ENCODE data around the gene TNFRSF1A.

TNFRSF1A gene

DNA sequence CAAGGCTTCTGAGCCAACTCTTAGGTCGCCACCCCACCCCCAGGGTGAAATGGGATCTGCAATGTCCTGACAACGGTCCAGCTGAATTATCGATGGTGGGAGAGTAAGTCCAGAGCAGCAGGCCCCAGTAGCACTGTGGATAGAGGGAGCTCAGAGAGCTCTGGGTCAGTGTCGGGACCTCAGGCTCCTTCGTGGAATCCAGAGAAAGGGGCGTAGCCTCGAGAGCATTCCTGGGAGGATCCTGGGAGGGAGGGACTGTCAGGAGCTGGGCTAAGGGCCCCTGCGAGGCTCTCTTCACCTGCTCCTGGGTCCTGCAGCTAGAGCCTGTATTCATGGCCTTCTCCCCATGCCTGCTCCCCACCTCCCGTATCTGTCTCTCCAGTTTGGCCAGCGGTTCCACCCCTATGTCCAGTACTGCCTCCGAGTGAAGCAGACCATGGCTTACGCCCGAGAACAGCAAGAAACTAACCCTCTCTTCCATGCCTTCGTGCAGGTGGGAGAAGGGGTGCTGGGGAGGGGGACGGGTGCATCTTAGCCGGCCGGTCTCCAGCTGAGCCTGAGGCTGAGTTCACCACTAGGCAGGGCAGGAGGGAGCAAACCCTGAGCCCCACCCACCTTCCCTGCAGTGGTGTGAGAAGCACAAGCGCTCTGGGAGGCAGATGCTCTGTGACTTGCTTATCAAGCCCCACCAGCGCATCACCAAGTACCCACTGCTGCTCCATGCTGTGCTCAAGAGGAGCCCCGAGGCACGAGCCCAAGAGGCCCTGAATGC is 24.8 kb downstream of the TNFRSF1A start:
- TF ChIP-seq CTCF (IDR thresholded peaks at IDR 0.05; ENCODE audit: low read depth, low read length): no peak
- no peak for DNase-seq (ENCODE audit: extremely low read depth, low read depth)

- no peak for DNase-seq (ENCODE audit: extremely low read depth, low read depth)
- TF ChIP-seq CTCF (IDR thresholded peaks at IDR 0.05; ENCODE audit: low read depth, low read length): no peak
These were observed 25.9 kb downstream of the TNFRSF1A start for GRCh38 chr12:6315704-6316597.

GRCh38 chr12:6315184-6315583 is 26.7 kb downstream of the TNFRSF1A start:
- TF ChIP-seq CTCF (IDR thresholded peaks at IDR 0.05; ENCODE audit: low read depth, low read length): no peak
- no peak for DNase-seq (ENCODE audit: extremely low read depth, low read depth)

DNA sequence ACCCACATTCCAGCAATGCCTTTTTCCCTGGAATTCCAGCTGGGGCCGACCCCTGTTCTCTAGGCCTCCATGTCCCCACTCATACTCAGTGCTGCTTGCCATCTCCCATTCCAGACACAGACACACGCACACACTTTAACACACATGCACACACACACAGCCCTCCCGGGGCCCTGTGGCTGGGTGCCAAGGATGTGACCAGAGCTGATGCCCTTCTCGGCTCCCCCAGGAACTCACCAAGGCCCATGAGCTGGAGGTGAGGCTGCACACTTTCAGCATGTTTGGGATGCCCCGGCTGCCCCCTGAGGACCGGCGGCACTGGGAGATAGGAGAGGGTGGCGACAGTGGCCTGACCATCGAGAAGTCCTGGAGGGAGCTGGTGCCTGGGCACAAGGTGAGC is 27.1 kb downstream of the TNFRSF1A start:
- DNase-seq (ENCODE audit: extremely low read depth, low read depth): no peak
- no peak for TF ChIP-seq CTCF (IDR thresholded peaks at IDR 0.05; ENCODE audit: low read depth, low read length)

GRCh38 chr12:6313326-6313940 is 28.4 kb downstream of the TNFRSF1A start:
- no peak for TF ChIP-seq CTCF (IDR thresholded peaks at IDR 0.05; ENCODE audit: low read depth, low read length)
- DNase-seq (ENCODE audit: extremely low read depth, low read depth): no peak

GRCh38 chr12:6312529-6313325 is 29.1 kb downstream of the TNFRSF1A start:
- no peak for TF ChIP-seq CTCF (IDR thresholded peaks at IDR 0.05; ENCODE audit: low read depth, low read length)
- no peak for DNase-seq (ENCODE audit: extremely low read depth, low read depth)

All from AG09319 (cell line).